ENCODE data around the gene LDLRAD3. TPM values are rescaled to one million over a fixed set of nuclear protein-coding genes. Genes with fewer than 3 reads are reported as not detected.

The LDLRAD3 gene
- total RNA-seq, 1 experiment from 2014 or later: 12.1 TPM

DNA sequence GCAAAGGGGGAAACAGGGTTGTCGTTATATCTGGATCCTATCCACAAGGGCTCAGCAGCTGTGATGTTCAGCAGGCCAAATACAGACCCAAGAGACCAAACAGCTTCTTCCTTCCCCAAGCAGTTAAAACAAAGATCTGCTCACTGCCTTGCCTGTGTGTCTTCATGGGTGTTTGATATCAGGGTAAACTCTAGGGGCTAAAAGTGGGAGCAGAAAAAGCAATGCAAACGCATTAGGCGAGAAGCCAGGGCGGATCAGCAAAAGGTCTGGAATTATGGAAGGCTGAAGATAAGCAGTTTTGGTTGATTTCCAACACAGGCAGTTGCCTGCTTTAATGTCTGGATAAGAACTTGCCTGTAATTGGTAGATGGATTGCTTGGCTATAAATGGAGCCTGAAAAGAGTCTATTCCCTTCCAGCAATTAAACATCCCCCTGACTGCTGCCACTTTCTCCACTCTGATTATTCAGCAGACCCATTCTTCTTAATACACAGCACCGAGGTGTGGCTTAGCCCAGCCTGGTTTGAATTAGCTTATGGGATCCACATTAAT lies 219.1 kb downstream of the LDLRAD3 start:
- Histone ChIP-seq H3K9me3 (ENCODE audit: control insufficient read depth, low read depth, low read length) (no peaks in the 10 kb centered on the region), H4K8ac (replicated peaks; ENCODE audit: insufficient read length, low read depth, low read length) (no peak overlapping the region), H3K79me2 (ENCODE audit: insufficient read depth, low read length) (no peaks in the 10 kb centered on the region), H4K91ac (ENCODE audit: insufficient read length, low read depth, low read length) (no peak overlapping the region), H4K20me1 (ENCODE audit: control insufficient read depth, insufficient read depth, insufficient read length) (no peaks in the 10 kb centered on the region), H2BK20ac (ENCODE audit: low read depth, low read length, poor library complexity, severe bottlenecking) (no peak overlapping the region), H3K14ac (ENCODE audit: insufficient read depth, low read length) (no peak overlapping the region), H3K23ac (ENCODE audit: insufficient read length, low read depth, low read length) (no peak overlapping the region), H3T11ph (ENCODE audit: low read length) (no peak overlapping the region), H2BK120ac (ENCODE audit: low read depth, low read length, poor library complexity, severe bottlenecking) (no peak overlapping the region), H3K23me2 (ENCODE audit: insufficient read length, low read depth, low read length, poor library complexity, severe bottlenecking) (no peaks in the 10 kb centered on the region), H3K79me1 (ENCODE audit: insufficient read depth, low read depth, low read length, poor library complexity, severe bottlenecking) (no peaks in the 10 kb centered on the region), H2BK5ac (ENCODE audit: insufficient read length, low read length) (no peak overlapping the region), H3K9ac (ENCODE audit: extremely low read depth, insufficient read length, low read length) (no peak overlapping the region), H2AK5ac (ENCODE audit: insufficient read length, low read length) (no peak overlapping the region), H3K4me1 (ENCODE audit: insufficient read depth, low read length) (peaks cover 6% of the 10 kb centered on the region; the same call in 1 of the 2 replicates), H2AFZ (ENCODE audit: low read length) (no peak overlapping the region), H4K5ac (ENCODE audit: insufficient read length, low read depth, low read length) (no peak overlapping the region), H3K27ac (ENCODE audit: insufficient read length, low read depth, low read length) (no peak overlapping the region), H3K18ac (ENCODE audit: insufficient read length, low read depth, low read length) (no peak overlapping the region), H3K27me3 (ENCODE audit: insufficient read depth, low read length) (no peaks in the 10 kb centered on the region), H3K4me2 (ENCODE audit: insufficient read depth, insufficient read length, low read length) (no peak overlapping the region), H3K56ac (ENCODE audit: insufficient read length, low read depth, low read length) (no peak overlapping the region), H3K4ac (ENCODE audit: low read depth, low read length) (no peak overlapping the region), H2BK12ac (ENCODE audit: insufficient read length, low read depth, low read length) (no peak overlapping the region), H2BK15ac (ENCODE audit: low read depth, low read length) (no peak overlapping the region)
- H3K27me3 Mint-ChIP-seq (ENCODE audit: low read depth): no peaks in the 10 kb centered on the region
- H3K4me3 Mint-ChIP-seq: no peak overlapping the region
- no CpG with 5 or more reads among the region's 5 CpGs for WGBS (ENCODE audit: extremely low coverage, insufficient read length, low lambda C conversion rate)
- H3K9me3 Mint-ChIP-seq: no peaks in the 10 kb centered on the region
- H3K4me1 Mint-ChIP-seq: peaks cover 4 to 7% of the 10 kb centered on the region in 2 experiments; a peak in 3 of 4 replicates
- TF ChIP-seq, protein P1, sequence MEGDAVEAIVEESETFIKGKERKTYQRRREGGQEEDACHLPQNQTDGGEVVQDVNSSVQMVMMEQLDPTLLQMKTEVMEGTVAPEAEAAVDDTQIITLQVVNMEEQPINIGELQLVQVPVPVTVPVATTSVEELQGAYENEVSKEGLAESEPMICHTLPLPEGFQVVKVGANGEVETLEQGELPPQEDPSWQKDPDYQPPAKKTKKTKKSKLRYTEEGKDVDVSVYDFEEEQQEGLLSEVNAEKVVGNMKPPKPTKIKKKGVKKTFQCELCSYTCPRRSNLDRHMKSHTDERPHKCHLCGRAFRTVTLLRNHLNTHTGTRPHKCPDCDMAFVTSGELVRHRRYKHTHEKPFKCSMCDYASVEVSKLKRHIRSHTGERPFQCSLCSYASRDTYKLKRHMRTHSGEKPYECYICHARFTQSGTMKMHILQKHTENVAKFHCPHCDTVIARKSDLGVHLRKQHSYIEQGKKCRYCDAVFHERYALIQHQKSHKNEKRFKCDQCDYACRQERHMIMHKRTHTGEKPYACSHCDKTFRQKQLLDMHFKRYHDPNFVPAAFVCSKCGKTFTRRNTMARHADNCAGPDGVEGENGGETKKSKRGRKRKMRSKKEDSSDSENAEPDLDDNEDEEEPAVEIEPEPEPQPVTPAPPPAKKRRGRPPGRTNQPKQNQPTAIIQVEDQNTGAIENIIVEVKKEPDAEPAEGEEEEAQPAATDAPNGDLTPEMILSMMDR (conservative IDR thresholded peaks at IDR 0.05): no peak
- H3K36me3 Mint-ChIP-seq (ENCODE audit: insufficient read depth in 1 of 3, low read depth in 3 of 3): no peaks in the 10 kb centered on the region; a peak in 2 of 7 replicates
- DNase-seq: no peak
- no peak overlapping the region; a peak in 2 of 7 replicates for H3K27ac Mint-ChIP-seq
